HCT116 (cell line): Measurements from ENCODE around the gene RBM14. TPM values are rescaled to one million over a fixed set of nuclear protein-coding genes. Genes with fewer than 3 reads are reported as not detected.

Experiments used
- ATAC-seq: fragments of 200-7000 bp; cut with Tn5 transposase; 2 replicates; pipeline ENCODE4 v1.9.1; 2020; ENCODE audit warnings: mild to moderate bottlenecking, moderate library complexity
- BruUV-seq: library from RNA; stranded (reverse); fragments of 400-500 nt; replicated peaks from 2 replicates; lab custom pipeline; 2021; lab: Mats Ljungman, UMichigan
- CTCF ChIA-PET: fragments of 300-600 bp; sonication (Branson Sonifier 250); formaldehyde crosslinking; loops from one replicate; lab custom pipeline; 2021; ENCODE audit warnings: antibody characterized with exemption; lab: Charles Lee
- POLR2A ChIA-PET: fragments of 300-600, 350-600 bp; sonication (Branson Sonifier 250); formaldehyde crosslinking; loops from one replicate; lab custom pipeline; 2021; ENCODE audit warnings: antibody characterized with exemption; lab: Charles Lee
- RAD21 ChIA-PET, 2 experiments: fragments of 300-600 bp; sonication (Branson Sonifier 250); formaldehyde crosslinking; loops; one replicate each; lab custom pipeline; 2023; ENCODE audit warnings: low total read pairs in 2 of 2; ENCODE audit not compliant: uncharacterized antibody in 2 of 2, unreplicated experiment in 2 of 2, low non-redundant PET in 1 of 2; lab: Charles Lee
- DNase-seq: peaks from one replicate; pipeline ENCODE4 v3.0.0-alpha.2; 2010; ENCODE audit warnings: low read depth, low spot score
- H2AFZ ChIP-seq: fragments of 200-600 bp; shearing (Covaris generic), sonication (generic); 2 replicates; pipeline ENCODE4 v1.6.1; 2017; ENCODE audit warnings: low read depth, mixed run types, mixed read lengths, antibody characterized with exemption, low read length; ENCODE audit not compliant: poor library complexity, severe bottlenecking
- H3K27ac ChIP-seq: 2 replicates; pipeline ENCODE4 v1.5.1; 2012; ENCODE audit warnings: low read depth, low read length
- H3K27me3 ChIP-seq: fragments of 200-600 bp; sonication (generic); 2 replicates; pipeline ENCODE4 v1.6.1; 2016; ENCODE audit warnings: mixed run types, low read length, mixed read lengths; ENCODE audit not compliant: insufficient read depth
- H3K36me3 ChIP-seq, 2 experiments: fragments of 200-500 bp in 1 of 2; fragments of 200-600 bp in 1 of 2; sonication (Bioruptor generic) in 1 of 2; sonication (generic) in 1 of 2; 2 replicates each; pipeline versions ENCODE4 v1.5.1 to v1.6.1; 2014 to 2016; ENCODE audit warnings: low read length in 2 of 2, inconsistent platforms in 1 of 2, mixed read lengths in 1 of 2, mixed run types in 1 of 2; ENCODE audit not compliant: insufficient read depth in 2 of 2, control insufficient read depth in 1 of 2
- H3K4me1 ChIP-seq, 2 experiments: fragments of 200-600 bp in 1 of 2; sonication (generic) in 1 of 2; 2 replicates each; pipeline versions ENCODE4 v1.5.1 to v1.6.1; 2012 to 2017; ENCODE audit warnings: low read length in 2 of 2, inconsistent platforms in 1 of 2, mild to moderate bottlenecking in 1 of 2, mixed read lengths in 1 of 2, mixed run types in 1 of 2, moderate library complexity in 1 of 2; ENCODE audit not compliant: insufficient read depth in 2 of 2, control insufficient read depth in 1 of 2
- H3K4me2 ChIP-seq: fragments of 200-600 bp; sonication (generic); 2 replicates; pipeline ENCODE4 v1.6.1; 2017; ENCODE audit warnings: mixed run types, low read length, mixed read lengths
- H3K4me3 ChIP-seq, 2 experiments: fragments of 200-600 bp in 1 of 2; sonication (generic) in 1 of 2; replicated peaks in 1 of 2; 2 replicates each; pipeline ENCODE4 v1.5.1; 2011 to 2016; ENCODE audit warnings: low read length in 2 of 2, control low read depth in 1 of 2, low read depth in 1 of 2, mild to moderate bottlenecking in 1 of 2, mixed read lengths in 1 of 2, mixed run types in 1 of 2
- H3K79me2 ChIP-seq: fragments of 200-600 bp; sonication (generic); 2 replicates; pipeline ENCODE4 v1.6.1; 2017; ENCODE audit warnings: mild to moderate bottlenecking, mixed run types, low read length, moderate library complexity, mixed read lengths; ENCODE audit not compliant: insufficient read depth
- H3K9ac ChIP-seq: fragments of 200-600 bp; sonication (generic); 2 replicates; pipeline ENCODE4 v1.6.1; 2016; ENCODE audit warnings: low read length, mixed read lengths
- H3K9me2 ChIP-seq: fragments of 200-600 bp; sonication (generic), shearing (Covaris generic); 2 replicates; pipeline ENCODE4 v1.6.1; 2017; ENCODE audit warnings: mixed run types, mild to moderate bottlenecking, moderate library complexity; ENCODE audit not compliant: insufficient read depth
- H3K9me3 ChIP-seq, 2 experiments: fragments of 200-500 bp in 1 of 2; fragments of 200-600 bp in 1 of 2; sonication (Bioruptor generic) in 1 of 2; sonication (generic) in 1 of 2; 2 replicates each; pipeline ENCODE4 v1.6.1; 2014 to 2017; ENCODE audit warnings: low read length in 2 of 2, mixed read lengths in 2 of 2, inconsistent platforms in 1 of 2, low read depth in 1 of 2, mild to moderate bottlenecking in 1 of 2, mixed run types in 1 of 2, moderate library complexity in 1 of 2; ENCODE audit not compliant: control insufficient read depth in 1 of 2, insufficient read depth in 1 of 2
- H4K20me1 ChIP-seq: fragments of 200-600 bp; sonication (generic), shearing (Covaris generic); 2 replicates; pipeline ENCODE4 v1.6.1; 2017; ENCODE audit warnings: mixed run types, mild to moderate bottlenecking, moderate library complexity; ENCODE audit not compliant: insufficient read depth
- CEBPB ChIP-seq: IDR thresholded peaks from 2 replicates; pipeline ENCODE4 v1.6.1; 2012; ENCODE audit warnings: low read depth
- EGR1 ChIP-seq: IDR thresholded peaks from 2 replicates; pipeline ENCODE4 v1.6.1; 2012; ENCODE audit warnings: low read depth
- EZH2phosphoT487 ChIP-seq: fragments of 200-600 bp; IDR thresholded peaks from 2 replicates; pipeline ENCODE4 v1.6.1; 2018; ENCODE audit warnings: antibody characterized with exemption, borderline replicate concordance
- FOSL1 ChIP-seq: IDR thresholded peaks from 2 replicates; pipeline ENCODE4 v1.6.1; 2012; ENCODE audit warnings: low read depth
- POLR2AphosphoS5 ChIP-seq: IDR thresholded peaks from 2 replicates; pipeline ENCODE4 v1.6.1; 2011; ENCODE audit warnings: mild to moderate bottlenecking, low read depth, low read length, moderate library complexity
- RAD21 ChIP-seq: IDR thresholded peaks from 2 replicates; pipeline ENCODE4 v1.6.1; 2012; ENCODE audit warnings: low read depth, mild to moderate bottlenecking
- YY1 ChIP-seq: IDR thresholded peaks from 2 replicates; pipeline ENCODE4 v1.6.1; 2011; ENCODE audit warnings: low read length, low read depth, moderate library complexity, mild to moderate bottlenecking; ENCODE audit not compliant: insufficient replicate concordance; ENCODE audit errors: extremely low read depth
- ZBTB33 ChIP-seq: IDR thresholded peaks from 2 replicates; pipeline ENCODE4 v1.6.1; 2011; ENCODE audit warnings: mild to moderate bottlenecking, low read length, moderate library complexity; ENCODE audit not compliant: insufficient replicate concordance; ENCODE audit errors: extremely low read depth
- ZFX ChIP-seq: fragments of 450-650 bp; IDR thresholded peaks from 2 replicates; pipeline ENCODE4 v1.6.1; 2017
- intact Hi-C: fragments of 100-400 bp; cut with micrococcal nuclease; formaldehyde crosslinking; loops from 2 replicates; pipeline ENCODE4 v1.10.0; 2022
- total RNA-seq: library from RNA; stranded (reverse); gene quantifications from one replicate; pipeline ENCODE4 v1.2.1, GENCODE V29; 2021; ENCODE audit not compliant: unreplicated experiment

RBM14 gene
- total RNA-seq, 1 experiment from 2014 or later, result 95.3 TPM

- CTCF ChIA-PET, result no interaction called here
- no peaks in the 10 kb centered on the region for H3K4me1 ChIP-seq
- no peak overlapping the region for H3K4me3 ChIP-seq
- H3K9me2 ChIP-seq, result no peaks in the 10 kb centered on the region
- POLR2A ChIA-PET, result no interaction called here
- peaks cover 50% of the 10 kb centered on the region; the same call in 1 of the 2 replicates for H4K20me1 ChIP-seq
- peaks cover 100% of the 10 kb centered on the region for H3K79me2 ChIP-seq
- no peak for TF ChIP-seq POLR2AphosphoS5
- TF ChIP-seq ZBTB33, result no peak
- no peak for TF ChIP-seq EGR1
- H2AFZ ChIP-seq, result no peak overlapping the region
- BruUV-seq, result no TSS peak
- H3K9ac ChIP-seq, result no peak overlapping the region
- no peaks in the 10 kb centered on the region for H3K27me3 ChIP-seq
- H3K4me2 ChIP-seq, result no peak overlapping the region
- H3K9me3 ChIP-seq, result no peaks in the 10 kb centered on the region
- RAD21 ChIA-PET, result no interaction called here
- H3K36me3 ChIP-seq, result peaks cover 72 to 90% of the 10 kb centered on the region in 2 experiments
- H3K27ac ChIP-seq, result no peak overlapping the region
- ATAC-seq, result peak; percentile 27; the same call in 1 of the 2 replicates
- no peak for DNase-seq
- intact Hi-C loops, result no loop called here
These were observed 9.3 kb downstream of the RBM14 start for GRCh38 chr11:66625752-66626149.

GRCh38 chr11:66626382-66626781, 10.0 kb downstream of the RBM14 start:
- ChIA-PET RAD21 (no interaction called here), POLR2A (interaction anchor here (1.6 kb wide), 1 partner anchor 10 kb away, joined by 7 read pairs; the partner anchor contains the start of gene RBM14), CTCF (no interaction called here)
- no TSS peak for BruUV-seq
- H3K79me2 ChIP-seq, result peaks cover 100% of the 10 kb centered on the region
- no peaks in the 10 kb centered on the region for H3K27me3 ChIP-seq
- TF ChIP-seq EZH2phosphoT487, result no peak
- no peak for TF ChIP-seq RAD21
- TF ChIP-seq FOSL1, result no peak
- no peak for TF ChIP-seq ZBTB33
- no peak for TF ChIP-seq YY1
- TF ChIP-seq CEBPB, result no peak
- TF ChIP-seq ZFX, result no peak
- peaks cover 70 to 88% of the 10 kb centered on the region in 2 experiments for H3K36me3 ChIP-seq
- H4K20me1 ChIP-seq, result peaks cover 44% of the 10 kb centered on the region; the same call in 1 of the 2 replicates
- no peak overlapping the region for H3K9ac ChIP-seq
- ATAC-seq, result no peak
- H3K9me2 ChIP-seq, result no peaks in the 10 kb centered on the region
- H2AFZ ChIP-seq, result no peak overlapping the region
- DNase-seq, result no peak
- H3K4me3 ChIP-seq, result no peak overlapping the region
- H3K9me3 ChIP-seq, result no peaks in the 10 kb centered on the region
- no peaks in the 10 kb centered on the region for H3K4me1 ChIP-seq
- H3K4me2 ChIP-seq, result no peak overlapping the region
- intact Hi-C loops, result no loop called here
- no peak overlapping the region for H3K27ac ChIP-seq
